ENCODE measurements around the gene GJD3.
"Not testable (repeated sequence)": the region's sequence is repeated elsewhere in the genome, so short reads cannot be mapped to it uniquely, and the experiment has no call there.

Gene GJD3

GRCh38 chr17:40367728-40368127, 3.2 kb upstream of the GJD3 start:
- not testable (repeated sequence) for DNase-seq (ENCODE audit: low read depth)

GRCh38 chr17:40366861-40367518, 2.5 kb upstream of the GJD3 start:
- no peak for DNase-seq (ENCODE audit: low read depth)

GRCh38 chr17:40366076-40366860, 1.7 kb upstream of the GJD3 start:
- no peak for DNase-seq (ENCODE audit: low read depth)

GRCh38 chr17:40364906-40365305, 369 bp upstream of the GJD3 start:
- DNase-seq (ENCODE audit: low read depth): no peak

- no peak for DNase-seq (ENCODE audit: low read depth)
These were observed 1.3 kb downstream of the GJD3 start for GRCh38 chr17:40363111-40363827.

GRCh38 chr17:40362696-40363110, 1.8 kb downstream of the GJD3 start:
- no peak for DNase-seq (ENCODE audit: low read depth)

- DNase-seq (ENCODE audit: low read depth): no peak
These were observed 2.4 kb downstream of the GJD3 start for GRCh38 chr17:40361925-40362695.

- DNase-seq (ENCODE audit: low read depth): no peak
These were observed 3.2 kb downstream of the GJD3 start for GRCh38 chr17:40361063-40361924.

GRCh38 chr17:40360091-40360490, 4.4 kb downstream of the GJD3 start:
- no peak for DNase-seq (ENCODE audit: low read depth)

GRCh38 chr17:40358323-40359038, 6.1 kb downstream of the GJD3 start:
- no peak for DNase-seq (ENCODE audit: low read depth)

- no peak for DNase-seq (ENCODE audit: low read depth)
These were observed 7.3 kb downstream of the GJD3 start for GRCh38 chr17:40356990-40357881.

GRCh38 chr17:40355804-40356758, 8.5 kb downstream of the GJD3 start:
- DNase-seq (ENCODE audit: low read depth): no peak

GRCh38 chr17:40355123-40355803, 9.3 kb downstream of the GJD3 start:
- DNase-seq (ENCODE audit: low read depth): no peak

GRCh38 chr17:40354221-40355122, 10.1 kb downstream of the GJD3 start:
- no peak for DNase-seq (ENCODE audit: low read depth)

GRCh38 chr17:40352779-40353394, 11.7 kb downstream of the GJD3 start:
- DNase-seq (ENCODE audit: low read depth): no peak

GRCh38 chr17:40352237-40352778, 12.2 kb downstream of the GJD3 start:
- no peak for DNase-seq (ENCODE audit: low read depth)
